Stimulated activated CD4-positive, alpha-beta T cell treated with anti-CD3 and anti-CD28 coated beads, Interleukin-2, amount 100 ng/mL, for 4 hours (primary cell): ENCODE measurements around the gene RNF212.

Experiments used
- DNase-seq: peaks from one replicate; pipeline ENCODE4 v3.0.0-alpha.2; 2020; ENCODE audit warnings: low read depth

The RNF212 gene

GRCh38 chr4:1036095-1036494, 77.3 kb downstream of the RNF212 start:
- no peak for DNase-seq

- DNase-seq: no peak
Measured at GRCh38 chr4:1035510-1035909, 77.9 kb downstream of the RNF212 start.

- no peak for DNase-seq
Measured at GRCh38 chr4:1033840-1034551, 79.4 kb downstream of the RNF212 start.

GRCh38 chr4:1032861-1033260, 80.5 kb downstream of the RNF212 start:
- no peak for DNase-seq

- no peak for DNase-seq
Measured at GRCh38 chr4:1031956-1032795, 81.2 kb downstream of the RNF212 start.

- no peak for DNase-seq
Measured at GRCh38 chr4:1031346-1031745, 82.0 kb downstream of the RNF212 start.

- DNase-seq: no peak
Measured at GRCh38 chr4:1030559-1030958, 82.8 kb downstream of the RNF212 start.

- DNase-seq: no peak
Measured at GRCh38 chr4:1030031-1030430, 83.3 kb downstream of the RNF212 start.

- no peak for DNase-seq
Measured at GRCh38 chr4:1029529-1029928, 83.8 kb downstream of the RNF212 start.

GRCh38 chr4:1028574-1029220, 84.7 kb downstream of the RNF212 start:
- no peak for DNase-seq

GRCh38 chr4:1027915-1028238, 85.5 kb downstream of the RNF212 start:
- DNase-seq: no peak

- no peak for DNase-seq
Measured at GRCh38 chr4:1027219-1027914, 86.0 kb downstream of the RNF212 start.

GRCh38 chr4:1026115-1026514, 87.2 kb downstream of the RNF212 start:
- peak; percentile 13 for DNase-seq

GRCh38 chr4:1024882-1025545, 88.3 kb downstream of the RNF212 start:
- DNase-seq: no peak

GRCh38 chr4:1023895-1024740, 89.2 kb downstream of the RNF212 start:
- DNase-seq: no peak

- DNase-seq: no peak
Measured at GRCh38 chr4:1023075-1023640, 90.2 kb downstream of the RNF212 start.

GRCh38 chr4:1022739-1023066, 90.7 kb downstream of the RNF212 start:
- DNase-seq: no peak

GRCh38 chr4:1022051-1022738, 91.2 kb downstream of the RNF212 start:
- no peak for DNase-seq
